DMS53 treated with DMSO at 0.1 percent for 48 hours (cell line): Measurements from ENCODE around the gene LTB4R2.
"Not testable (repeated sequence)": the region's sequence is repeated elsewhere in the genome, so short reads cannot be mapped to it uniquely, and the experiment has no call there.

Source experiments
- DNase-seq: peaks from one replicate; lab custom pipeline; 2025; ENCODE audit not compliant: unreplicated experiment; lab: John Stamatoyannopoulos, UW

Gene LTB4R2

DNA sequence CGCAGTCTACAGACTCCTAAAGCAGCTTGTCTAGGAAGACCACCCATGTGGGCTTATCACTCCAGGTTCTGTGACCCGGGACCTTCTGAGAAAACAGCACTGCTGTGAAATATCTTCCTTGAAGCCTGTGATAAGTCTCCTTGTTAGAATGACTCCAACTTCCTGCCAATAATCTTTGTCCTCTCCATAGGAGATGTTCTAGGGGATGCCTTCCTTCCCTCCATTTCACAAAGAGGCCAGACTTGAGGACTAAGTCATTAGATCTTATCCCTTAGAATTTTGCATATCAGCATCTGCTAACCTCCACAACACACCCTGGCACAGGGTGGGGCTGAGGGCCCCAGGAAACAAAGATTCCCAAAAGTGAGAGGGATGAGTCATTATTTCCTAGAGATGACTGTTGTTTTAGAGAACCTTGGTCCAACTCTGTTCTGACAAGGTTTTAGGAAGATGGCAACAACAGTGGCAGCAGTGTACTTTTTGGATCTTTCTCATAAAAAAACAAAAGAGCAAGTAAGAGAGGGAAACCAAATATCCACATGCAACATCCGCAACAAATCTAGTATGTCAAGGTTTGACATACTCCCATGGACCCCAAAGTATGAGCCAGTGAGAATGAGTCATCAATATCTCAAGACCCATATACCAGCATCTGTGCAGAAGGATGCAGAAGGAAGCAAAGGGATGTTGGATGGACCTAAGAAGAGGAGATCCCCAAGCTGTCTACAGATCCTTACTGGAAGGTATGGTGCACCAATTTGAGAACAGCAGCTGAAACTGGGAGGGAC, 7.4 kb downstream of the LTB4R2 start:
- DNase-seq = no peak

DNA sequence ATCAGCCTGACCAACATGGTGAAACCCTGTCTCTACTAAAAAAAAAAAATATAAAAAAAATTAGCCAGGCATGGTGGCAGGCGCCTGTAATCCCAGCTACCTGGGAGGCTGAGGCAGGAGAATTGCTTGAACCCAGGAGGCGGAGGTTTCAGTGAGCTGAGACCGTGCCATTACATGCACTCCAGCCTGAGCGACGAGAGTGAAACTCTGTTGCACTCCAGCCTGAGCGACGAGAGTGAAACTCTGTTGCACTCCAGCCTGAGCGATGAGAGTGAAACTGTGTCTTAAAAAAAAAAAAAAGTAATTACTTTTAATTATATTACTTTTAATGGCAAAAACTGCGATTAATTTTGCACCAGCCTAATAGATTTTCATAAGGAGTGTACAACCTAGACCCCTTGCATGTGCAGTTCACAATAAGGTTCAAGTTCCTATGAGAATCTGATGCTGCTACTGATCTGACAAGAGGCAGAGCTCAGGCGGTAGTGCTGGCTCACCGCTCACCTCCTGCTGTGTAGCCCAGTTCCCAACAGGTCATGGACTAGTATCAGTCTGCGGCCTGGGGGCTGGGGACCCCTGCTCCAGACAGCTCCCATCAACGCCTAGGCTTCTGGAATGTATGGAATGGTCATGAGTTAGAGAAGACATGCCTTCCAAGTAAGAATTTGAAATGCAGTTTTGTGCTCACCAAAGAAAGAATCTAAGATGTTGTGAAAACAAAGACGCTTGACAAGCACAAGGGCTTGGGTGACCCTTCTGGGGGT, 11.5 kb downstream of the LTB4R2 start:
- no peak for DNase-seq

DNA sequence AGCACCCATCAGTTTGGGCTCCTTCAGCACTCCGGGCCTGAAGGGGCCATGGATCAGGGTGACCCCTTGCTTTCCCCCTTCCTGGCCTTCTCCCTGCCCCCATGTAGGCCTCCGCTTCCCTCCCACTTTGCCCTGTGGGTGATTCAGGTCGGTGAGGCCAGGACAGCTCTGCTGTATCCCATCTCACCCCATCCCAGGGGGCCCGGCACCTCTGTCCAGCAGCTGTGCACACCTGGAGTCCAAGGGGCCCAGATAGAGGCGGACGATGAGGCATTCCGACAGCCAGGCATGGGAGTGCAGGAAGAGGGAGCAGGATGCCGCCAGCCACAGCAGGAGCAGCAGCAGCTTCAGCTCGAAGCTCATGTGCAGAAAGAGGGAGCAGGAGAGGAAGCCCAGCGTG, 12.7 kb downstream of the LTB4R2 start:
- no peak for DNase-seq

DNA sequence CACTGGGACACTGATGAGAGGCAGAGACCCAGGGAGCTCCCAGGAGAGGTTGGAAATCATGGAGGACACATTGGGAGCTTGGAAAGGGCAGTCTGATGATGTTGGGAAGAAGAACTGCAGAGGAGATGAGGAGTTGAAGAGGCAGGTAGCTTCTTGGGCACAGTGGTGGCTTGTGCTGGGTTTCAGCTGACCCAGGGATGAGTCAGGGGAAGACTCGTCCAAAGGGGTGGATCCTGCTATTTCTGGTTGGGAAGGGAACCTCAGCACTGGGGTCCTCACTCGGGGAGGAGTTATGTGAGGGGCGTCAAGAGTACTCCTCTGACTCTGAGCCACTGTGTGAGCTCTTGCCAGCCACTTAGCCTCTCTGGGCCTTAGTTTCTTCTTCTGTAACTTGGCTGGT, 13.4 kb downstream of the LTB4R2 start:
- no peak for DNase-seq

DNA sequence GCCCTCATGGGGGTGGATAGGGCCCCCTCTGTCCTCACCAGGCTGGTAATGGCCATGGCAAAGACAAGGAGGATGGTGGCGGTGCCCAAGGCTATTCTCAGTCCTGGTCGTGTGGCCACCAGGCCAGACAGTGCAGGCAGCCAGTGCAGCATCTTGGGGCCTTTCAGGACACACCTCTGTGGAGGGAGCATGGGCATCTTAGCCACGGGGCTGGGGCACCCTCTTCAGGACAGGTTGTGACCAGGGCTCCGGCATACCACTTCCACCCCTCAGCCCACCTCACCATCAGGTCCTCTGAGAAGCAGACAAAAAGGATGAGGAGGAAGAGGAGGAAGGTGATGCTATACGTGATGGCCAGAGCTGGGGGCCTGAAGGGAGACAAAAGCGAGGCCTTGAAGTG, 14.1 kb downstream of the LTB4R2 start:
- DNase-seq = no peak

DNA sequence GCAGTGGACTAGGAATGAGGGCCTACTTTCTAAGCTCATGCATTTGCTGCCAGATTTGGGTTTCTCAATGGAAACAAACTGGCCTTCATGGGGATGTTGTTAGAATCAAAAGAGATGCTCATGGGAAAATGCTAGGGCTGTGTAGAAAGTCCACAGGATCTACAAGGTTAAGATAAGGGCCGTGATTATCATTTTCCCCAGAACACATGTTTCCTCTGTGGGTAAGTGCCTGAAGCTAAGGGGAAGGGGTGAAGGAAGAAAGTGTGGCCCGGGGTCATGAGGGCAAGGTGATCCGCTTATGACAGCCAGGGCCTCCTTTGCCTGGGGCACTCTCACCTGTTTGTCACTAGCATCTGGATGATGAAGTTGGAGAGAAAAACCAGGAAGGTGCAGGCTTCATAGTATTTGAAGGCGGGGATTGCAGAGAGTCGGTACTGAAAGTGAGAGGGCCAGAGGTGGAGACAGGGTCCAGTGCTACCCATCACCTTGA, 15.1 kb downstream of the LTB4R2 start:
- no peak for DNase-seq

DNA sequence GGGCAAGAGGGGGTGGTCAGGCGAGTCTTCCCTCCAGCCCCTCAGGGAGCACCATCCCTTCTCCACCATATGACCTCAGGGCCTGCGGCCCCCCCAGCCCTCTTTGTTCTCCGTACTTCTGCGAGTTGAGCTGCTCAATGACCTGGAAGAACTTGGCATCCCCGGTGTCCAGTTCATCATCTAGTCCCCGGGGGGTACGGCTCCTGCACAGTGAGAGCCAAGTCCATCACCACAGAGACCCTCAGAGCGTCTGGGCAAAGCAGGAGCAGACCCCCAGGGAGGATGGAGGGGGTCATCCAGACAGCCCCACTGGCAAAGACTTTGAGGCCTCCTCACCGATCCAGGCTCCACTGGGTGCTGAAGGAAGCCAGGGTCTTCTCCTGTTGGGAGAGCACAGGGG, 16.0 kb downstream of the LTB4R2 start:
- no peak for DNase-seq

DNA sequence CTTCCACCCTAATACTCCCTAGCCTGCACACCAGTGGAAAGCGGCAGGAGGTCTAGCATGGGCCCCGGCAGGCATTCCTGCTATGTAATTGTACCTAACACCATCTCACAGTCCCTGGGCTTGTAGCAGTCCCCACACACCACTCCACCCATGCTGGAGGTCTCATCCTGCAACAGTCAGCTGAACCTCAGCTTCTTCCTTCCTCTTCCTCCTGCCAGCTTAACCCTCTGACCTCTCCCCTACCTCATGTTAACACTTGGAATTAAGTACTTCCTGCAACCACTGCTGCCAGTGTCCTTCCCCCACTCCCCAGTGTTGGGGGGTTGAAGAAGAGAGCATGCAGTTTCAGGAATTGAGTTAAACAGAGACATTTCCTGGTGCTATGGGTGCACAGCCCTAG, 17.4 kb downstream of the LTB4R2 start:
- no peak for DNase-seq

DNA sequence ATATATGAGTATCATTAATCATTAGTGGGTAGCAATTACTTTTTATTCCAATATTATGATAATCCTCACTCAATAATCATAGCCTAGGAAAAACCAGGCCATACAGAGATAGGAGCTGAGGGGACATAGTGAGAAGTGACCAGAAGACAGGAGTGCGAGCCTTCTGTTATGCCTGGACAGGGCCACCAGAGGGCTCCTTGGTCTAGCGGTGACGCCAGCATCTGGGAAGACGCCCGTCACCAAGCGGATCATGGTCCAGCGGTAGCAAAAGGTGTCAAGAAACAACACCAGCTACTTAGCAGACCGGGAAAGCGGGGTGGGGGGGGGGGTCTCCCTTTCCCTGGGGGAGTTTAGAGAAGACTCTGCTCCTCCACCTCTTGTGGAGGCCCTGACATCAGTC, 18.0 kb downstream of the LTB4R2 start:
- DNase-seq = not testable (repeated sequence)

DNA sequence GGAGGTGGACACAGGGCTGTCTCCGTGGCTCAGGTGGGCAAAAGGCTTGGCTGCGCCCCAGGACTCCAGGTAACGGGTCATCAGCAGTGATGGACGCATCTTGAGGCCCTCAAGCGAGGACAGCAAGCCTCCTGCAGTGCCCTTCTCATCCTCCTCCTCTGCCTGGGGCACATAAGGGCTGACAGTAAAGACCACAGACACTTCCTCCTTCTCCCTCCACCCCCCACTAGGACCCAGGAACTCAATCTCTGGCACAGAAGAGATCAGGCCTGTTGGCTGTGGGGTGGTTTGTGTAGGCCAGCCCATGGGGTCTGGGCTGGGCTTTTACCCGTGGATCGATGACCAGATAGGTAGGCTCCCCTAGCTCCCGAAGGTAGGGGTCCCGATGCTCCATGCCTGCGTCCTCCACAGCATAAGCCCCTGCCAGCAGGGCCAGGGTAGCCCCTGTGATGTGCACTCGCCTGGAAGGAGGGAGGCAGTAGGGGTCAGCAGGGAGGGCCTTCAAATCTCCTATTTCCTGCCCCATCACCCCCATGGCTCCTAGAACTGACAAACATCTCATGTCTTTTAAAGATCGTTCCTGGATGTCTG, 19.2 kb downstream of the LTB4R2 start:
- no peak for DNase-seq

DNA sequence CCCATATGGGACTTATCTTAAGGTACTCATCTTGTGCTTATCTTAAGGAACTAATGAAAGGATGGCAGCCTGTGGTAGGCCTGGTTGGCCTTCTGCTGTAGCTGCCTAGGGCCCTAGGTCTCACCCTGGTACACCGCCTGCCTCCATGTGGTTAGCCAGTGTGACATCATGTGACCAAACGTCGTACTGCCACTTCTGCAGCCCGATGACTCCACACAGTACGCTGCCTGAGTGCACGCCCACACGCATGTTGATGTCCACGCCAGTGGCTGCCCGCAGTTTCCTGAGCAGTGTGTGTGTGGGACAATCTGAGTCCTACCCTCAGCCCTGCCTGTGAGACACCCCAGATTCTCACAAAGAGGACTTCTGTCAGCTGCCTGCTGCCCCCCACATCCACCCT, 19.8 kb downstream of the LTB4R2 start:
- no peak for DNase-seq

DNA sequence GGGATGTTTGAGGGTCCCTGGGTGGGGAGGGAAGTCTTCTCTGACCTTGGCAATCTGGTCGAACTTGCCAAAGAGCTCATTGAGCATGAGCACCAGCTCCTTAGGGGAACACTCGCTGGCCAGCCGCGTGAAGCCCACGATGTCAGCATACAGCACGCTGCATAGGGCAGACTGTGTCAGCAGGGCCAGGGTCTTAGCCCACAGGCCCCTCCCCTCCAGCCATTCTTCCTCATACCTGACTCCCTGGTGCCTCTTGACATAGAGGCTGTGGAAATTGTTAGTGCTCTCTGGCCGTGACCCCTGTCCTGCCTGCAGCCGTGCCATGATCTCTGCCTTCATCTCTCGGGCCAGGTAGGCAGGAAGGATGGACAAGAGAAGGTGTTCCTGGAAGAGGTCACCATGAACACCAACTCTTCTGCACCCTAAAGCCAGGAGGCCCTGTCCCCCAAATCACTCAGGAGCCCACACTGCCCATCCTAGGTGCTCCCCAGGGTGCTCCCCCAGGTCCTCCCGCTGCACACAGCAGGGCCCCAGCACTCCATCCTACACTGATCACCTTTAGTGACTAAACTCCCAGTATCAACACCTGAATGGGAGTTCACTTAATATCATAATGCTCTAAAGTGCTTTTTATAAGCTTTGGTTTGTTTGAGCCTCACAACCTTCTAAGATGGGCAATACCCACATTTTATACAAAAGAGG, 21.2 kb downstream of the LTB4R2 start:
- DNase-seq = no peak

DNA sequence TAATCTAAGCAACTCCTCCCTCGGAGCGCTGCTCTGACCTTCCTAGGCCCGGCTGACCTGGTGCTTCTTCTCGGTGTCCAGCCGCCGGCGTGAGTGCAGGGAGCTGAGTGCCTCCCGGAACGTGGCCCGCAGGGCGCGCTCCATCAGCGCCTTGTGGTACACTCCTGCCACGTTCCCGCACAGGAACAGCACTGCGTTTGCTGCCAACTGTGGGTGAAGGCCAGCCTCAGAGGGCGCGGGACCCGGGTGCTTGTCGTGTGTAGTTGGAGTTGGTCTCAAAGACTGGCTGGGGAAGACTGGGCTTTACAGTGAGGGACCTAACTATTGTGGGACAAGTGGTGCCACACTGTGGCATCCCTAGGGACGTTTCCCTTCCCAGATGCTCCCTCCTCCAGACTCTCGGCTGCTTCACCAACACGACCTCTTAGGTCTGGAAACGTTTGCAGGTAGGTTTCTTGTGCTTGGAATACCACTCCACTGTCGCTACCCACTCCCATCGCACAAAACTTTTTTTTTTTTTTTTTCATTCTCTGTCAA, 21.9 kb downstream of the LTB4R2 start:
- DNase-seq = no peak

DNA sequence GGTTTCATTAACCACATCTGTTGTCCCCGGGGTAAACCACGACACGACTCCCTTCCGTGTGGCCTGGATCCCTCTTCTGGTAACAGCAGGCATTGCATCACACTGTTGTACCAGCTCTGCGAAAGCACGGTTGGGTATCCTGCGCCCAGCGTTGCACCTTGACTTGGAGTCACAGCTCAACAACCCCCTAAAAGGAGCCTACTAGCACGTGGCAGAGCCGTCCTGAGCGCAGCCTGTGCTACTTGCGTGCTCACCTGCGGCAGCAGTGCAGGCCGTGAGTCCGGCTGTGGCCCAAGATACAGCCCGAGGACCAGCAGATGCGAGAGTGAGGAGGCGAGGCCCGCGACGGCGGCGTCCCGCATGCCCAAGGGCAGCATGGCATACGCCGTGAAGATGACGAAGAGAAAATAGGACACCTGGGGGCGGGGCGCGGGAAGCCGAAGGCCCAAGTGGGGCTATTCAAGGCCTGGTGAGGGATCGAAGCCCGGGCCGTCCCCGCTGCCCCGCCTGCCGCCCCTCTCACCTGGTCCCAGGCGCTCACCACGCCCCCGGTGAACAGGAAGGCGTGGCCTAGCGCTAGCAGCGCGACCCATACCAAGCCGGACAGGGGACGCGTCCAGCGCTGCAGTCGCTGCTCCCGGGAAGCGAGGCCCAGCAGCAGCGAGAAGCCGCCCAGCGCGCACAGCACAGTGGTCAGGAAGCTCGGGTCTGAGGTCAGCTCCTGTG, 22.5 kb downstream of the LTB4R2 start:
- DNase-seq = peak; percentile 60

DNA sequence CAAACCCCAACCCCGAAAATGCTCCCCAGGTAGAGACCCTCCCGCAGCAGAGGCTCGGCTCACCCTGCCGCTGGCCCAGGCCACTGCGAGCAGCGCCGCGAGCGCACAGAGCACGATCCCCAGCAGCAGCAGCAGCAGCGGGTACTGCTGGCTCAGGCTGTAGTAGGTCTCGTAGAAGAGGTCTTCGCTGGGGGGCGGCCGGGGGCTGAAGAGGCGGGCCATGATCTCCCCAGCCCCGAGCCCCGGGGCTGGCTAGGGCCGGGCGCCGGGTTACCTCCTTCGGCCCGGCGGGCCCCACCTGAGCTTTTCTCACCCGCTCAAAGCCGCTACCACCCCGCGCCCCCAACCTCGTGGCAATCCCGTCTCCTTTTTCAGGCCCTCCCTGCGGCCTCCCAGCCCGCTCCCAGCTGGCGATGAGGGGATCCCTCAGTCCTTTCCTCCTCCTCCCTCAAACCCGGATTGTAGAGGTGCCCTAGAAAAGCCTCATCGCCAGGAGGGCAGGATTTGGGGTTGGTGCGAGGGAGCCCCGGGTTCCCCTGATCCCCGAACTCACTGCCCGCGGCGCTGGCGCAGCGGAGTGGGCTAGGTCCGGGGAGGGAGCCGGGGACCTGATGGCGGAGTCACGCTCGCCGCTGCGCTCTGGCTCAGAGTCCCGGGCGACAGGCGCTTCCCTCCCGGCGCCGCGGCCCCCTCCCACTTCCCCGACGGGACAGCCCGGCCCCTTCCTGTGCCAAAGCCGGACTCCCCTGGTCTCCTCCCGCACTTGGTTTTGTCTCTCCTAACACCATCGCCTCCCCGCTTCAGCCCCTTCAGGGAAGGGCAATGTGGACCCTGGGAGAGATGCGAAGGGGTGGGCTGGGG, 24.7 kb downstream of the LTB4R2 start, which contains the start of gene ADCY4:
TSS of gene ADCY4 (minus strand) at position 641 of the 861 bp plus-strand sequence. CDS start at position 222, 419 bp downstream.
- no peak for DNase-seq

DNA sequence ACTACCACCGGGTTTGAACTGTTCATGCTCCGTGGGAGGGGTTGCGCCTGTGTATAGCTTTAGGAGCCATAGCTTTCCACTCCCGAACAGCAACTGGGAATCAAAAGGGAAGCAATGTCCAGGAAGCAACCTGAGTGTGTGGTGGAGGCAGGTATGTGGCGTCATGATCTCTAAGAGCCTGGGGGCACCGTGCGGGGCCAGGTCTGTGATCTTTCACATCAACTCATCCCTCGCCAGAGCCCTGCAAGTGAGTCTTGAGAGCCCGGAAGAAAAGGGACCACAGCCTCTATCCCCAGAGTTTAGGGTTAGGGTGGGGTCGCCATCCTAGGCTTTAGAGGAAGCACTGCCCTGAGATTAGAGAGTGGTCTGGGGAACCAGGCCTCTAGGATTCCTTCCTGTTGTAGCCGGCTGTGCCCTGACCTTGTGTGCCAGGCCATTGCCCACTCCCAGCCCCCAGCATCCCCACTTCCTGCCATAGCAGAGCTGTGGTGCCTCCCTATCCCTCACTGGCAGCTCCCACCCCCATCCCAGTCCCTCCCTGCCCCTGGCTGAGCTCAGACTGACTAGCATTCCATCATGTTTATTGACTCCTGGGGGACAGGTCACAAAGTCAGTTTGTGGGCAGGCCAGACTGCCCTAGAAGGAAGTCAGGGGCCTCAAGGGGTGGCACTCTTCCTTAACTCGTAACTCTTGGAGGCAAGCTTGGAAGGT, 25.7 kb downstream of the LTB4R2 start:
- DNase-seq = no peak

DNA sequence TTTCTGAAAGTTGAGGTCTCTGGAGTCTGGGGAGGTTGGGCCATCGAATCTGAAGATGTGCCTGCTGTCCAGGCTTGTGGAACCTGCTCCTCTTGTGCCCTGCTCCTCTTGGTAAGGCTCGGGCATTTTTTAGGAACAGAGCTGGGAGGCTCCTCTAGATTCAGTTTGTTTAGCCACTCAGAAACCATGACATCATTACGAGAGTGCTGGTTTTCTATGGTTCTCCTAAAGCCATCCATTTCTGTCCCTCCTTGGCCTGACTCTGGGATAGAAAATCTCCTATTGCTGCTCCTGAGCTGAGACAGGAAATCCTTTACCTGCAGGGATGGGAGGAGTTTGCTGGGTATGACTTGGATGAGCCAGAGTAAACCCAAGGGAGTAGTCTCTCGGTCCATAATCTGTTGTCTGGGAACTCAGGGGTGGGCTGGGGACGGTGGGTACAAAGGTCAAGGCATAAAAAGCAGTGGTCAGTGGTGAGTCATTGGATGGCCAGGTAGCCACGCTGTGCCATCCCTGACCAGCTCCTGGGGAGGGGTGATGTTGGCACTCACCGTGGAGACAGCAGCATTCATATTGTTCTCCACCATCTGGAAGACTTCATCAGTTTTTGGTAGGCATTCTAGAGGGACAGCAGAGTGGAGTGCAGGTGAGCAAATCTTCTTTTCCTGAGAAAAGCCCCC, 27.3 kb downstream of the LTB4R2 start:
- DNase-seq = no peak

DNA sequence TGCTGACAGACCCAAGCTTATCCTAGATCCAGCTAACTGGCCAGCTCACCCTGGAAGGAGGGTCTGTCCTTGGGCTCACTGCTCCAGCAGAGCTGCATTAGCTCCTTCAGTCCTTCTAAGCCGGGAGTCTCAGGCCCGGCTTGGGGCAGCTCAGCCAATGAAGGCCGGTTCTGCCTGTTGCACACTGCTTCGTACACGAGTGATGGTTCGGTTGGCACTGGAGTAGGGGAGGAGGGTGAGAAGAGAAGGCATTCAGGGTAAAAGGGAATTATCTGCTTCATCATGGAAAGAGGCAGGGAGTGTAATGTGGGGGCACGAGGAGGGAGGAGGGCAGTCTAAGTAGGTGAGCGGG, 27.9 kb downstream of the LTB4R2 start:
- DNase-seq = no peak
